ENCODE data around the gene DDAH1. TPM values are rescaled to one million over a fixed set of nuclear protein-coding genes. Genes with fewer than 3 reads are reported as not detected.

The DDAH1 gene
- total and polyA plus RNA-seq, 2 of the 8 experiments (the other 6 are each of a cell fraction or from before 2014, with no cell fraction given): 22.8 to 54.5 TPM

DNA sequence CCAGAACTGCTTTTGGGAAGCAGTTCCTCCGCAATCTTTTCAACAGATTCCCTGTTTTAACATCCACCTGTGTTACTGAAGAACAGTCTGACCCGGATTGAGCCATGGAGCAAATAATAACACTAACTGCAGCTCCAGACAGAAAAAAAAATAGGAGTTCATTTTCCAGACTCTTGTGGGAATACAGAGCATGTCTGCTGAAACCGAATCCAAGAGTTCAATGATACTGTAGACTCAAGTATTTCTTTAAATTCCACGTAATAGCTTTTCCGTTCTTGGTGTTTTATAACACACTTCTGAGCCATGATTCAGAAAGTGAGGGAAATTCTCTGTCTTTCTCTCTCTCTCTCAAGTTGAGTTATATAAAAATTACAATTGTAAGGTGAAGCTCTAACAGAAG is 60.6 kb downstream of the DDAH1 start:
- H3K27me3 ChIP-seq (replicated peaks in 1 of 4; ENCODE audit: control insufficient read depth in 3 of 4, extremely low read depth in 1 of 4, insufficient read depth in 3 of 4, low read length in 3 of 4): no peaks in the 10 kb centered on the region
- H3K4me1 ChIP-seq (replicated peaks in 1 of 4; ENCODE audit: control insufficient read depth in 3 of 4, insufficient read depth in 4 of 4, low read length in 3 of 4): no peaks in the 10 kb centered on the region; a peak in 1 of 7 replicates
- no peak overlapping the region for H3K4me3 ChIP-seq (ENCODE audit: extremely low read depth in 1 of 4, insufficient read depth in 2 of 4, low read depth in 3 of 4, low read length in 4 of 4)
- no peak overlapping the region for H4K8ac ChIP-seq (ENCODE audit: extremely low read depth, insufficient read depth, low read length)
- no peaks in the 10 kb centered on the region for H3K79me2 ChIP-seq (ENCODE audit: control insufficient read depth in 1 of 2, insufficient read depth in 2 of 2, low read length in 2 of 2)
- H3K9ac ChIP-seq (replicated peaks in 1 of 4; ENCODE audit: extremely low read depth in 1 of 4, low read depth in 3 of 4, low read length in 3 of 4): no peak overlapping the region; a peak in 1 of 7 replicates
- no peak overlapping the region for H3K27ac ChIP-seq (ENCODE audit: low read depth, low read length)
- H2BK120ac ChIP-seq (replicated peaks; ENCODE audit: low read depth, low read length): no peak overlapping the region
- H2BK15ac ChIP-seq (ENCODE audit: low read length): no peak overlapping the region
- no peak overlapping the region for H3K4me2 ChIP-seq (ENCODE audit: insufficient read depth in 1 of 2, low read depth in 2 of 2, low read length in 2 of 2)
- no peaks in the 10 kb centered on the region for H3K9me3 ChIP-seq (ENCODE audit: insufficient read depth in 2 of 2, low read depth in 1 of 2, low read length in 1 of 2)
- POLR2A ChIA-PET (ENCODE audit: partially characterized antibody): interaction anchor here (1.0 kb wide), 1 partner anchor 13 kb away, joined by 3 read pairs; no protein-coding TSS in a partner anchor
- no peak overlapping the region for H3K4ac ChIP-seq (replicated peaks; ENCODE audit: insufficient read length, low read depth, low read length)
- TF ChIP-seq KDM5A (IDR thresholded peaks at IDR 0.05; ENCODE audit: low read length): no peak
- no peak overlapping the region for H3K23ac ChIP-seq (ENCODE audit: insufficient read length)
- CTCF ChIA-PET (ENCODE audit: partially characterized antibody): interaction anchor here (0.5 to 1.4 kb wide), 3 partner anchors 60 to 177 kb away, joined by 3 to 4 read pairs (median 4); no protein-coding TSS in a partner anchor
- FAIRE-seq (no peak), DNase-seq (ENCODE audit: low read depth in 1 of 2, low spot score in 2 of 2) (no peak)
- no peaks in the 10 kb centered on the region for H3K79me1 ChIP-seq (ENCODE audit: low read depth, low read length)
- no peak overlapping the region for H3K56ac ChIP-seq (replicated peaks; ENCODE audit: insufficient read length, low read depth, low read length)
- 95% methylated on average over 5 of the region's 5 CpGs; no CpG with 5 or more reads in 1 of the 2 experiments for whole genome bisulfite sequencing, 2 experiments (ENCODE audit: extremely low coverage in 1 of 2, insufficient coverage in 1 of 2, insufficient read length in 1 of 2, insufficient replicate concordance in 2 of 2, low coverage in 1 of 2, low lambda C conversion rate in 2 of 2, missing lambda C conversion rate in 1 of 2)
- no peak overlapping the region for H2AK5ac ChIP-seq (ENCODE audit: low read depth, low read length)
- H4K5ac ChIP-seq (ENCODE audit: insufficient read length, low read depth, low read length): no peak overlapping the region
- H2AFZ ChIP-seq (ENCODE audit: low read length): no peak overlapping the region
- no peak overlapping the region for H2BK20ac ChIP-seq (ENCODE audit: low read length)
- no peak overlapping the region for H3K14ac ChIP-seq (ENCODE audit: insufficient read length)
- H3K18ac ChIP-seq (ENCODE audit: extremely low read depth, low read length): no peak overlapping the region
- H3K23me2 ChIP-seq (ENCODE audit: low read depth, low read length): no peaks in the 10 kb centered on the region
- H2BK5ac ChIP-seq (ENCODE audit: low read depth, low read length): no peak overlapping the region
- H4K91ac ChIP-seq (replicated peaks; ENCODE audit: insufficient read length, low read length): no peak overlapping the region
- H3K36me3 ChIP-seq (ENCODE audit: control insufficient read depth in 2 of 4, insufficient read depth in 4 of 4, low read length in 3 of 4): no peaks in the 10 kb centered on the region
- no peaks in the 10 kb centered on the region for H4K20me1 ChIP-seq (replicated peaks in 1 of 2; ENCODE audit: control insufficient read depth in 1 of 2, insufficient read depth in 2 of 2, low read length in 2 of 2)
- no peak overlapping the region for H2BK12ac ChIP-seq (ENCODE audit: low read depth, low read length)
